Endothelial cell of umbilical vein (primary cell): ENCODE data around the gene LRRC8E. TPM values are rescaled to one million over a fixed set of nuclear protein-coding genes. Genes with fewer than 3 reads are reported as not detected.

Experiments used
- BruUV-seq: library from RNA; stranded (reverse); fragments of 400-500 nt; replicated peaks from 2 replicates; lab custom pipeline; 2021; lab: Mats Ljungman, UMichigan
- CTCF ChIA-PET: fragments of 300-600, 350-600 bp; sonication (Branson Sonifier 250); formaldehyde crosslinking; loops from one replicate; lab custom pipeline; 2021; ENCODE audit warnings: antibody characterized with exemption, inconsistent platforms; lab: Charles Lee
- POLR2A ChIA-PET: fragments of 300-600, 350-600 bp; sonication (Branson Sonifier 250); formaldehyde crosslinking; loops from one replicate; lab custom pipeline; 2021; ENCODE audit warnings: antibody characterized with exemption, inconsistent platforms; lab: Charles Lee
- DNase-seq: peaks from one replicate; pipeline ENCODE4 v3.0.0-alpha.2; 2011; ENCODE audit warnings: low read depth, low spot score
- FAIRE-seq: peaks from 2 replicates; lab custom pipeline; 2011; peaks lifted over from hg19 to GRCh38; lab: Jason Lieb, UNC
- H2AFZ ChIP-seq: 2 replicates; pipeline ENCODE4 v1.6.0; 2012; ENCODE audit warnings: low read depth, low read length, control low read depth, inconsistent platforms
- H3K27ac ChIP-seq: 2 replicates; pipeline ENCODE4 v1.5.1; 2011; ENCODE audit warnings: low read depth, mild to moderate bottlenecking, control low read depth, low read length, moderate library complexity; ENCODE audit not compliant: insufficient read depth
- H3K27me3 ChIP-seq, 2 experiments: 2 replicates each; pipeline versions ENCODE4 v1.6.0 to v1.6.1; 2011; ENCODE audit warnings: low read length in 2 of 2, mixed read lengths in 1 of 2; ENCODE audit not compliant: control insufficient read depth in 2 of 2, insufficient read depth in 2 of 2
- H3K36me3 ChIP-seq, 2 experiments: 2 replicates in 1 of 2; 3 replicates in 1 of 2; pipeline ENCODE4 v1.5.1; 2011; ENCODE audit warnings: low read length in 2 of 2, mild to moderate bottlenecking in 1 of 2, moderate library complexity in 1 of 2; ENCODE audit not compliant: control insufficient read depth in 2 of 2, insufficient read depth in 2 of 2; ENCODE audit errors: extremely low read depth in 1 of 2
- H3K4me1 ChIP-seq: 3 replicates; pipeline ENCODE4 v1.5.1; 2011; ENCODE audit warnings: mild to moderate bottlenecking, low read length; ENCODE audit not compliant: control insufficient read depth, insufficient read depth; ENCODE audit errors: extremely low read depth
- H3K4me2 ChIP-seq: 2 replicates; pipeline ENCODE4 v1.6.1; 2011; ENCODE audit warnings: low read length, control low read depth, mixed read lengths; ENCODE audit not compliant: insufficient read depth
- H3K4me3 ChIP-seq, 3 experiments: fragments of 200-600 bp in 1 of 3; sonication (generic), shearing (Covaris generic) in 1 of 3; replicated peaks in 1 of 3; 2 replicates each; pipeline ENCODE4 v1.5.1; 2011 to 2016; ENCODE audit warnings: control low read depth in 3 of 3, low read length in 3 of 3, mild to moderate bottlenecking in 2 of 3, inconsistent platforms in 1 of 3, low read depth in 1 of 3, moderate library complexity in 1 of 3; ENCODE audit not compliant: insufficient read depth in 1 of 3
- H3K79me2 ChIP-seq: 2 replicates; pipeline ENCODE4 v1.6.0; 2012; ENCODE audit warnings: low read length, inconsistent platforms; ENCODE audit not compliant: control insufficient read depth, insufficient read depth
- H3K9ac ChIP-seq: replicated peaks from 2 replicates; pipeline ENCODE3; 2011; ENCODE audit warnings: low read length, control low read depth; ENCODE audit not compliant: insufficient read depth; ENCODE audit errors: extremely low read depth
- H3K9me1 ChIP-seq: replicated peaks from 3 replicates; pipeline ENCODE4 v1.6.0; 2011; ENCODE audit warnings: mild to moderate bottlenecking, low read length; ENCODE audit not compliant: control insufficient read depth, insufficient read depth; ENCODE audit errors: extremely low read depth
- H3K9me3 ChIP-seq: replicated peaks from 2 replicates; pipeline ENCODE4 v1.5.1; 2012; ENCODE audit warnings: low read length, inconsistent platforms; ENCODE audit not compliant: control insufficient read depth, insufficient read depth
- H4K20me1 ChIP-seq: replicated peaks from 2 replicates; pipeline ENCODE3; 2011; ENCODE audit warnings: mild to moderate bottlenecking, low read length; ENCODE audit not compliant: control insufficient read depth, insufficient read depth; ENCODE audit errors: extremely low read depth
- CTCF ChIP-seq, 2 donors: IDR thresholded peaks; 1 replicate in 1 of 2; 2 replicates in 1 of 2; pipeline ENCODE4 v1.5.1; 2011; ENCODE audit warnings: low read length in 2 of 2, mild to moderate bottlenecking in 2 of 2, moderate library complexity in 2 of 2, control low read depth in 1 of 2, inconsistent platforms in 1 of 2, low read depth in 1 of 2; ENCODE audit not compliant: insufficient read depth in 1 of 2; ENCODE audit errors: extremely low read depth in 1 of 2
- EZH2 ChIP-seq: IDR thresholded peaks from 2 replicates; pipeline ENCODE4 v1.6.1; 2012; ENCODE audit warnings: borderline replicate concordance, low read depth, mild to moderate bottlenecking, moderate library complexity, low read length, inconsistent platforms; ENCODE audit not compliant: severe bottlenecking
- FOS ChIP-seq: IDR thresholded peaks from 2 replicates; pipeline ENCODE4 v1.6.1; 2011; ENCODE audit warnings: mild to moderate bottlenecking, low read length, moderate library complexity, borderline replicate concordance; ENCODE audit not compliant: insufficient read depth
- GATA2 ChIP-seq: IDR thresholded peaks from 2 replicates; pipeline ENCODE4 v1.7.0; 2011; ENCODE audit warnings: low read depth, mild to moderate bottlenecking, moderate library complexity, mixed read lengths, low read length; ENCODE audit not compliant: insufficient read length, insufficient read depth
- JUN ChIP-seq: IDR thresholded peaks from 2 replicates; pipeline ENCODE4 v1.6.1; 2011; ENCODE audit warnings: borderline replicate concordance, low read depth; ENCODE audit not compliant: insufficient read length, insufficient read depth
- MAX ChIP-seq: IDR thresholded peaks from 2 replicates; pipeline ENCODE4 v1.6.1; 2011; ENCODE audit not compliant: insufficient read depth, insufficient read length
- MYC ChIP-seq: IDR thresholded peaks from one replicate; pipeline ENCODE4 v1.6.1; 2011; ENCODE audit warnings: mild to moderate bottlenecking, low read depth, low read length
- POLR2A ChIP-seq: IDR thresholded peaks from 2 replicates; pipeline ENCODE4 v1.6.1; 2012; ENCODE audit warnings: low read depth, mild to moderate bottlenecking, control low read depth, low read length
- POLR2AphosphoS5 ChIP-seq: IDR thresholded peaks from 2 replicates; pipeline ENCODE4 v1.6.1; 2012; ENCODE audit warnings: low read depth, mild to moderate bottlenecking, control low read depth, low read length, moderate library complexity; ENCODE audit not compliant: insufficient read depth
- dilution Hi-C: fragments of 300-500 bp; cut with MboI; formaldehyde crosslinking; loops from one replicate; pipeline ENCODE4 v1.15.0; 2019; ENCODE audit warnings: low sequenced_read_pairs; ENCODE audit not compliant: extremely low pct_ligation_motif_present
- intact Hi-C: fragments of 100-400 bp; cut with micrococcal nuclease; formaldehyde crosslinking; loops from one replicate; pipeline ENCODE4 v1.10.0; 2022
- polyA plus RNA-seq, 4 experiments: library from polyadenylated mRNA; depleted of rRNA in 3 of 4; stranded (reverse) in 3 of 4; unstranded in 1 of 4; fragments of >200 nt; gene quantifications; 2 replicates each; pipeline versions ENCODE4 v1.2.1 to v1.2.3, GENCODE V29; 2011 to 2012; ENCODE audit warnings: missing spikeins in 1 of 4
- total RNA-seq: library from RNA; stranded (reverse); gene quantifications from 2 replicates; pipeline ENCODE4 v1.2.3, GENCODE V29; 2021

Gene LRRC8E
- total and polyA plus RNA-seq, 2 donors (not counting 3 experiments of a cell fraction or from before 2014, with no cell fraction given), result 1.1 to 1.6 TPM

- no peaks in the 10 kb centered on the region for H3K79me2 ChIP-seq
- peaks cover 4 to 9% of the 10 kb centered on the region in 2 experiments for H3K27me3 ChIP-seq
- H3K36me3 ChIP-seq, result peaks cover 0 to 5% of the 10 kb centered on the region in 2 experiments
- H3K4me1 ChIP-seq, result peaks cover 20% of the 10 kb centered on the region
- H3K4me3 ChIP-seq, result no peak overlapping the region
- H3K9me3 ChIP-seq, result no peaks in the 10 kb centered on the region
- no peak overlapping the region for H3K27ac ChIP-seq
- H3K9ac ChIP-seq, result no peak overlapping the region
- no peak overlapping the region for H2AFZ ChIP-seq
- dilution Hi-C loops, result no loop called here
- no peaks in the 10 kb centered on the region for H4K20me1 ChIP-seq
- CTCF ChIA-PET, result interaction anchor here (5.1 kb wide), 1 partner anchor 21 kb away, joined by 34 read pairs; the partner anchor contains the start of gene TIMM44
- intact Hi-C loops, result loop anchor here (5.0 kb wide), 1 partner anchor 241 kb away; the partner anchor contains the start of gene TRAPPC5
- POLR2A ChIA-PET, result no interaction called here
- no TSS peak for BruUV-seq
- DNase-seq (no peak), FAIRE-seq (no peak)
- H3K9me1 ChIP-seq, result no peaks in the 10 kb centered on the region
- no peak overlapping the region for H3K4me2 ChIP-seq
- no peak for TF ChIP-seq CTCF (IDR thresholded peaks at IDR 0.05; ENCODE audit: extremely low read depth in 1 of 2, insufficient read depth in 1 of 2, low read depth in 1 of 2, low read length in 2 of 2)
- TF ChIP-seq POLR2AphosphoS5, result no peak
- TF ChIP-seq POLR2A, result no peak
- TF ChIP-seq EZH2, result no peak
- no peak for TF ChIP-seq MYC
- TF ChIP-seq MAX, result no peak
- no peak for TF ChIP-seq GATA2
- TF ChIP-seq FOS, result no peak
- no peak for TF ChIP-seq JUN
Observed at GRCh38 chr19:7922836-7923195, 34.5 kb downstream of the LRRC8E start.
